NCI-H2107 treated with DMSO at 0.1 percent for 48 hours (cell line): Measurements from ENCODE around the gene CD52.
A peak's percentile ranks its signal among the peaks of the same experiment; 100 is the strongest.
"Not testable (repeated sequence)": the region's sequence is repeated elsewhere in the genome, so short reads cannot be mapped to it uniquely, and the experiment has no call there.

Experiments used
- DNase-seq: peaks from one replicate; lab custom pipeline; 2025; ENCODE audit not compliant: unreplicated experiment; lab: John Stamatoyannopoulos, UW

CD52 gene

GRCh38 chr1:26297791-26298124 lies 20.0 kb upstream of the CD52 start:
- DNase-seq = no peak

- DNase-seq = no peak
Observed at GRCh38 chr1:26300578-26301275, 17.0 kb upstream of the CD52 start.

GRCh38 chr1:26302733-26303405 lies 14.9 kb upstream of the CD52 start:
- no peak for DNase-seq

- no peak for DNase-seq
Observed at GRCh38 chr1:26305667-26306289, 12.0 kb upstream of the CD52 start.

GRCh38 chr1:26306290-26307229 lies 11.2 kb upstream of the CD52 start, which contains the start of gene UBXN11:
Gene UBXN11 (minus strand): TSS chr1:26306636. CDS start chr1:26302883, 3,753 bp downstream.
- peak; percentile 97 for DNase-seq

GRCh38 chr1:26307363-26307781 lies 10.4 kb upstream of the CD52 start:
- no peak for DNase-seq

GRCh38 chr1:26307966-26308899 lies 9.5 kb upstream of the CD52 start:
- DNase-seq = not testable (repeated sequence)

- DNase-seq = no peak
Observed at GRCh38 chr1:26314501-26314900, 3.3 kb upstream of the CD52 start.

- DNase-seq = no peak
Observed at GRCh38 chr1:26315874-26316850, 1.6 kb upstream of the CD52 start.

- DNase-seq = no peak
Observed at GRCh38 chr1:26317146-26317545, 612 bp upstream of the CD52 start.

- DNase-seq = no peak
Observed at GRCh38 chr1:26318338-26319064, 743 bp downstream of the CD52 start.

GRCh38 chr1:26320896-26321295 lies 3.1 kb downstream of the CD52 start:
- no peak for DNase-seq

GRCh38 chr1:26321315-26322041 lies 3.7 kb downstream of the CD52 start:
- peak; percentile 68 for DNase-seq

GRCh38 chr1:26322042-26322331 lies 4.2 kb downstream of the CD52 start:
- DNase-seq = no peak

GRCh38 chr1:26323382-26323781 lies 5.6 kb downstream of the CD52 start:
- no peak for DNase-seq

- DNase-seq = no peak
Observed at GRCh38 chr1:26324550-26324949, 6.8 kb downstream of the CD52 start.

GRCh38 chr1:26327956-26328362 lies 10.2 kb downstream of the CD52 start:
- DNase-seq = peak; percentile 84

- DNase-seq = no peak
Observed at GRCh38 chr1:26328597-26328996, 10.8 kb downstream of the CD52 start.
